ENCODE measurements around the gene USP13. TPM values are rescaled to one million over a fixed set of nuclear protein-coding genes. Genes with fewer than 3 reads are reported as not detected.

The USP13 gene
- total RNA-seq, 5 donors from 2014 or later (not counting 1 experiment from before 2014, with no cell fraction given) = 6.2 to 7.9 (median 7.0) TPM

DNA sequence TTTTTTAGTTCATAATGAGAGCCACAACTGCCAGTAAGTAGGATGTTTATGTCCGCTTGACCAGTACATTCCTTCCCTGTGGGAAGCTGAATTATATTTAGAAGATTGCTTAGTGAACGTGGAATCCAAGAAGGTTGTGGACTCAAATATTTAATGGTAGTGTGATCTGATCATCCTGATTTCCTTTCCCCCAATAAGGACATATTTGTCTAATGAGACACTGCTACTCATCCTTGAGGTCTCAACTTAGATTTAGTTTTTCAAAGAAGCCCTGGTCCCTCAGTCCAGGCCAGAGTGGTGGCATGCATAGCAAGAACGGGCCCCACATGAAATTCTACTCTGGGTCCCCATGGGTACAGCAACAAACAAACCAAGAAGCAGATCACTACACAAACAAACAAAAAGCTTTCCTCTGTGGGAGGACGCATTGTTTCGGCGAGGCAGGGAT is 60.8 kb downstream of the USP13 start:
- ChIA-PET CTCF (no interaction called here), POLR2A (no interaction called here)
- no peak overlapping the region for H3K4me3 ChIP-seq (ENCODE audit: control insufficient read depth in 1 of 2, extremely low read depth in 1 of 2, low read length in 1 of 2)
- Mint-ChIP-seq H3K36me3 (peaks cover 41% of the 10 kb centered on the region), H3K9me3 (no peaks in the 10 kb centered on the region), H3K27me3 (no peaks in the 10 kb centered on the region), H3K27ac (no peak overlapping the region), H3K4me1 (no peaks in the 10 kb centered on the region), H3K4me3 (no peak overlapping the region)
- H3K9me3 ChIP-seq = no peaks in the 10 kb centered on the region
- H3K36me3 ChIP-seq (ENCODE audit: control insufficient read depth in 2 of 2, extremely low read depth in 1 of 2, insufficient read depth in 1 of 2, low read length in 1 of 2) = peaks cover 0 to 17% of the 10 kb centered on the region in 2 donors
- WGBS (ENCODE audit: insufficient coverage) = no CpG with 5 or more reads among the region's 6 CpGs
- no peaks in the 10 kb centered on the region for H3K27me3 ChIP-seq (replicated peaks in 1 of 2; ENCODE audit: control insufficient read depth in 2 of 2, extremely low read depth in 1 of 2, insufficient read depth in 2 of 2, low read length in 1 of 2)
- ATAC-seq (replicated peaks in 1 of 4) (no peak), DNase-seq (no peak)
- no peak overlapping the region for H3K27ac ChIP-seq (ENCODE audit: low read length)
- no peaks in the 10 kb centered on the region for H3K4me1 ChIP-seq (ENCODE audit: control insufficient read depth in 1 of 2, extremely low read depth in 1 of 2, insufficient read depth in 2 of 2, low read length in 2 of 2)

DNA sequence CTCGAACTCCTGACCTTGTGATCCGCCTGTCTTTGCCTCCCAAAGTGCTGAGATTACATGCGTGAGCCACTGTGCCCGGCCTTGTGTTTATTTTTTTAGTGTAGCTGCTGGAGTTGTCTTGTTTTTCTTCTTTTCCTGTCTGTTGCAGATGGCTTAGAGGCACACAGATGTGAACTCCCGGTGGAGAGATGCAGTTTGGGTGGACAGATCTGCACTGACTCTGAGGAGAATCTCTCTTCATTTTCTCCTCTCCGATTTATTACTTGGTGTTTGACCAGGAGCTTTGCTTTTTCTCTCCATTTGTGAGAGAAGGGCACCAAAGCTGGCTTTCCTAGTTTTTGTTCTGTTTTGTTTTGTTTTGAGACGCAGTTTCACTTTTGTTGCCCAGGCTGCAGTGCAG is 62.7 kb downstream of the USP13 start:
- no peak overlapping the region for H3K4me3 Mint-ChIP-seq
- ATAC-seq (replicated peaks in 1 of 4) = no peak
- peaks cover 0 to 4% of the 10 kb centered on the region in 2 donors for H3K36me3 ChIP-seq (ENCODE audit: control insufficient read depth in 2 of 2, extremely low read depth in 1 of 2, insufficient read depth in 1 of 2, low read length in 1 of 2)
- no peaks in the 10 kb centered on the region for H3K9me3 Mint-ChIP-seq
- H3K27me3 ChIP-seq (replicated peaks in 1 of 2; ENCODE audit: control insufficient read depth in 2 of 2, extremely low read depth in 1 of 2, insufficient read depth in 2 of 2, low read length in 1 of 2) = no peaks in the 10 kb centered on the region
- H3K36me3 Mint-ChIP-seq = peaks cover 39% of the 10 kb centered on the region
- no peaks in the 10 kb centered on the region for H3K4me1 ChIP-seq (ENCODE audit: control insufficient read depth in 1 of 2, extremely low read depth in 1 of 2, insufficient read depth in 2 of 2, low read length in 2 of 2)
- no peak overlapping the region for H3K27ac ChIP-seq (ENCODE audit: low read length)
- ChIA-PET POLR2A (no interaction called here), CTCF (no interaction called here)
- no peaks in the 10 kb centered on the region for H3K9me3 ChIP-seq
- WGBS (ENCODE audit: insufficient coverage) = 100% methylated on average over 4 of the region's 7 CpGs
- no peak for DNase-seq
- H3K4me3 ChIP-seq (ENCODE audit: control insufficient read depth in 1 of 2, extremely low read depth in 1 of 2, low read length in 1 of 2) = no peak overlapping the region
- H3K27ac Mint-ChIP-seq = no peak overlapping the region
- H3K27me3 Mint-ChIP-seq = no peaks in the 10 kb centered on the region
- H3K4me1 Mint-ChIP-seq = no peaks in the 10 kb centered on the region

DNA sequence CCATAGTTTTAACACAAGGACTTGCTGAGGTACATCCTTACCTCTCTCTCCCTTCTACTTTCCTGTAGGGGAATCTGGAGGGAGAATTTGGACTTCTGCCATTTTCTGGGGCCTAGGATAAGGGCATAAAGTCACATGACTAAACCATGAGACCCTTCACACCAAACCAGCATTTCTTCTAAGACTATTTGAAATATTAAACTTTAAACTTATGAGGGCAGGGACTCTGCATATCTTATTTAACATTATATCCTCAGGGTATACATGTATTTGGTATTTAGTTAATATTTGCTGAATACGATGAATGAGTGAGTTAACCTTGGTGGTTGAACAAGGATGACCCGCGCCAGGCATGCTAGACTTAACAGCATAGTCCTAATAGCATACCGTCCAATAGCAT is 63.4 kb downstream of the USP13 start:
- Histone ChIP-seq H3K27ac (ENCODE audit: low read length) (no peak overlapping the region), H3K4me3 (ENCODE audit: control insufficient read depth in 1 of 2, extremely low read depth in 1 of 2, low read length in 1 of 2) (no peak overlapping the region), H3K36me3 (ENCODE audit: control insufficient read depth in 2 of 2, extremely low read depth in 1 of 2, insufficient read depth in 1 of 2, low read length in 1 of 2) (peaks cover 0 to under 1% of the 10 kb centered on the region in 2 donors), H3K27me3 (replicated peaks in 1 of 2; ENCODE audit: control insufficient read depth in 2 of 2, extremely low read depth in 1 of 2, insufficient read depth in 2 of 2, low read length in 1 of 2) (no peaks in the 10 kb centered on the region), H3K4me1 (ENCODE audit: control insufficient read depth in 1 of 2, extremely low read depth in 1 of 2, insufficient read depth in 2 of 2, low read length in 2 of 2) (no peaks in the 10 kb centered on the region), H3K9me3 (no peaks in the 10 kb centered on the region)
- no peaks in the 10 kb centered on the region for H3K4me1 Mint-ChIP-seq
- DNase-seq = no peak
- POLR2A ChIA-PET = no interaction called here
- H3K4me3 Mint-ChIP-seq = no peak overlapping the region
- H3K27me3 Mint-ChIP-seq = no peaks in the 10 kb centered on the region
- CTCF ChIA-PET = no interaction called here
- H3K36me3 Mint-ChIP-seq = peaks cover 39% of the 10 kb centered on the region
- no CpG with 5 or more reads among the region's 4 CpGs for WGBS (ENCODE audit: insufficient coverage)
- ATAC-seq (replicated peaks in 1 of 4) = no peak
- H3K9me3 Mint-ChIP-seq = no peaks in the 10 kb centered on the region
- no peak overlapping the region for H3K27ac Mint-ChIP-seq

DNA sequence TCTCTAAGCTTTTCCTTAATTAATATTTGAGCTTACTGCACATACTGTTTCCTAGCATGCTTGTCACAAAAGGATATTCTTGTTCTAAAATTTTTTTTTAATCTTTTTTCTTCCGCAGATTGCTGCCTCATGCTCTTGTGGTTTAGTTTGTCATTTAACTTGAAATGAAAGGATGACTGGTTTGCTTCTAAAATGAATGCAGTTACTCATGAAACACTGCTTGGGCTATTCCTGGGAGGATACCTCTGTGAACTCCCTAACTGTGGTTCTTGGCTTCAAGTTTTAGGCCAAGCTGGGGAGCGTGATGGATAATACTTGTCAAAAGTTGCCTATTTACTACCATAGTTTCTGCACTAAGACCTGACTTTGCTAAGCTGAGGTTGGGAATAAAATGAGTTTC is 64.0 kb downstream of the USP13 start:
- Histone ChIP-seq H3K27me3 (replicated peaks in 1 of 2; ENCODE audit: control insufficient read depth in 2 of 2, extremely low read depth in 1 of 2, insufficient read depth in 2 of 2, low read length in 1 of 2) (no peaks in the 10 kb centered on the region), H3K27ac (ENCODE audit: low read length) (no peak overlapping the region), H3K4me1 (ENCODE audit: control insufficient read depth in 1 of 2, extremely low read depth in 1 of 2, insufficient read depth in 2 of 2, low read length in 2 of 2) (no peaks in the 10 kb centered on the region), H3K4me3 (ENCODE audit: control insufficient read depth in 1 of 2, extremely low read depth in 1 of 2, low read length in 1 of 2) (no peak overlapping the region), H3K9me3 (no peaks in the 10 kb centered on the region), H3K36me3 (ENCODE audit: control insufficient read depth in 2 of 2, extremely low read depth in 1 of 2, insufficient read depth in 1 of 2, low read length in 1 of 2) (peaks cover 0 to 5% of the 10 kb centered on the region in 2 donors)
- Mint-ChIP-seq H3K36me3 (peaks cover 45% of the 10 kb centered on the region), H3K4me3 (no peak overlapping the region), H3K4me1 (no peaks in the 10 kb centered on the region), H3K27me3 (no peaks in the 10 kb centered on the region), H3K27ac (no peak overlapping the region), H3K9me3 (no peaks in the 10 kb centered on the region)
- ATAC-seq (replicated peaks in 1 of 4) (no peak), DNase-seq (no peak)
- WGBS (ENCODE audit: insufficient coverage) = no CpG with 5 or more reads among the region's 2 CpGs
- ChIA-PET POLR2A (no interaction called here), CTCF (no interaction called here)

DNA sequence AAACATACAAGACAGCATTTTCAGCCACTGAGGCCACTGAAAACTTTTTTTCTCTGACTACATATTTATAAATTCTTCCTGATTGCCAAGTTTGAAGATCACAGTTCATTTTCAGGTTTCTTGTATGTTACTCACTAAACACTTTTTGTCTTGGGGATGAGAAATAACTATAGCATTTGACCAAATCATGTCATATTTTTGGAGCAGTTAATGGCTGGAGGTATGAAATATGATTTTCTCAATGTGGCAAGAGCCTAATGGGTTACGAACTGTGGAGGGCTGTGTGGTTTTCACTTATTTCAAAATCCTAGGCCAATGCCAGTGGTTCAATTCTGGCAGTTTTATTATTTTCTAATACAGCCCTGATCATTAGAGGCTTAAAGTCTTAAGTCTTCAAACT is 64.4 kb downstream of the USP13 start:
- Histone ChIP-seq H3K36me3 (ENCODE audit: control insufficient read depth in 2 of 2, extremely low read depth in 1 of 2, insufficient read depth in 1 of 2, low read length in 1 of 2) (peaks cover 0 to 7% of the 10 kb centered on the region in 2 donors), H3K4me1 (ENCODE audit: control insufficient read depth in 1 of 2, extremely low read depth in 1 of 2, insufficient read depth in 2 of 2, low read length in 2 of 2) (no peaks in the 10 kb centered on the region), H3K4me3 (ENCODE audit: control insufficient read depth in 1 of 2, extremely low read depth in 1 of 2, low read length in 1 of 2) (no peak overlapping the region), H3K9me3 (no peaks in the 10 kb centered on the region), H3K27me3 (replicated peaks in 1 of 2; ENCODE audit: control insufficient read depth in 2 of 2, extremely low read depth in 1 of 2, insufficient read depth in 2 of 2, low read length in 1 of 2) (no peaks in the 10 kb centered on the region), H3K27ac (ENCODE audit: low read length) (no peak overlapping the region)
- Mint-ChIP-seq H3K27ac (no peak overlapping the region), H3K27me3 (no peaks in the 10 kb centered on the region), H3K4me3 (no peak overlapping the region), H3K9me3 (no peaks in the 10 kb centered on the region), H3K36me3 (peaks cover 48% of the 10 kb centered on the region), H3K4me1 (no peaks in the 10 kb centered on the region)
- DNase-seq = no peak
- ATAC-seq (replicated peaks in 1 of 4) = no peak
- ChIA-PET POLR2A (no interaction called here), CTCF (interaction anchor here in 1 of 2 donors (0.6 kb wide), 1 partner anchor 68 kb away, joined by 3 read pairs; no protein-coding TSS in a partner anchor)
- WGBS (ENCODE audit: insufficient coverage) = no CpG with 5 or more reads among the region's 1 CpG

DNA sequence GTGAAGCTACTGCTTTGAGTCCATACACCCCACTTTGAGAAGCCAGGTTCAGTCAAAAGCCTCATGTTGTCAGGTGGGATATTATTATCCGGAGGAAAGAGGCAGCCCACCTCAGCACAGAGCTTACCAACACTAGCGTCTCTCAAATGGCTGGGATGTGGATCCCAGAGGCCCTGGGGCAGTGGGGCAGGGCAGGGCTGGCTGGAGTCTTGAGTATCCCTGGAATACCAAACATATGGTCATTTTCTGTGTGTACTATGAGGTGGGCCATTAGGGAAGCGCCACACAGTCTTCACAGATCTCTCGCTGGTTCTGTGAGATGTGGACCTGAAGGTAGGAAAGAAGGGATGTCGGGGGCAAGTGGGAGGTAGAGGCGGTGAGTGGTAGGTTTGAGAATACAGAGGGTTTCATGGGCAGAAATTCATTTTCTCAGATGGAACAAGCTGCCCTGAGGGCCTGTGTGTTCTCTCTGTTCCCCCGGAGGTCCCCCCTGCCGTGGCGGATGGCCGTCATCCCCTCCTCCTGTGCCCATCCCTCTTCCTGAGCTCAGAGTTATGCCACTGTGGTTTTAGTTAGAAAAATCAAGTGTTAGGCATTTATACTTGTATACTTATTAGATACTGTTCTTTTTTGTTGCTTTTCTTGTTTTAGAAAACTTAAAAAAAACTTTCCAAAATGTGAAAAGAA is 66.4 kb downstream of the USP13 start:
- WGBS (ENCODE audit: insufficient coverage) = 100% methylated on average over 2 of the region's 10 CpGs
- peaks cover 46% of the 10 kb centered on the region for H3K36me3 Mint-ChIP-seq
- no peak overlapping the region for H3K27ac ChIP-seq (ENCODE audit: low read length)
- no peaks in the 10 kb centered on the region for H3K27me3 ChIP-seq (replicated peaks in 1 of 2; ENCODE audit: control insufficient read depth in 2 of 2, extremely low read depth in 1 of 2, insufficient read depth in 2 of 2, low read length in 1 of 2)
- POLR2A ChIA-PET = no interaction called here
- H3K27ac Mint-ChIP-seq = no peak overlapping the region
- CTCF ChIA-PET = interaction anchor here in 1 of 2 donors (0.5 kb wide), 1 partner anchor 161 kb away, joined by 3 read pairs; no protein-coding TSS in a partner anchor
- no peak overlapping the region for H3K4me3 Mint-ChIP-seq
- DNase-seq = no peak
- ATAC-seq (replicated peaks in 1 of 4) = no peak
- H3K36me3 ChIP-seq (ENCODE audit: control insufficient read depth in 2 of 2, extremely low read depth in 1 of 2, insufficient read depth in 1 of 2, low read length in 1 of 2) = peaks cover 0 to 10% of the 10 kb centered on the region in 2 donors
- H3K27me3 Mint-ChIP-seq = no peaks in the 10 kb centered on the region
- H3K9me3 ChIP-seq = no peaks in the 10 kb centered on the region
- no peaks in the 10 kb centered on the region for H3K4me1 ChIP-seq (ENCODE audit: control insufficient read depth in 1 of 2, extremely low read depth in 1 of 2, insufficient read depth in 2 of 2, low read length in 2 of 2)
- no peaks in the 10 kb centered on the region for H3K9me3 Mint-ChIP-seq
- no peaks in the 10 kb centered on the region for H3K4me1 Mint-ChIP-seq
- no peak overlapping the region for H3K4me3 ChIP-seq (ENCODE audit: control insufficient read depth in 1 of 2, extremely low read depth in 1 of 2, low read length in 1 of 2)
